ENCODE results near the gene CMKLR1.

The CMKLR1 gene

DNA sequence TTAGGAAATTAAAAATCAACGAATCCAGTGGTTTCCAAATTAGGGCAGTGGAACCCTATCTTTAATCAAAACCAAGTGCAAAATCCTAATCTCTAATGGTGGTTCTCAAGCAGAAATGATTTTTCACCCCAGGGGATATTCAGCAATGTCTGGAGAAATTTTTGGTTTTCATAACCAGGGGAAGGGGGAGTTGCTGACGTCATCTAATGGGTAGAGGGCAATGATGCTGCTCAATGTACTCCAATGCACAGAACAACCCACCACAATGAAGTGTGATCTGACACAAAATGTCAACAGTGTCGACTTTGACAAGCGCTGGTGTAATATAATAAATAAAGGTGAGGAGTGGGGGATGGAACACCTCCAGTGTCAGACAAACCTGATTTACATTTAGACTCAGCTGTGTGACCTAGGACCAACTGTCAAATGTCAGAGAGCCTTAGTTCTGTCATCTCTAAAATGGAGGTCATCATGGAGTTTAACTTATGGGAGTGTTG, 81.5 kb downstream of the CMKLR1 start:
- DNase-seq, result no peak

DNA sequence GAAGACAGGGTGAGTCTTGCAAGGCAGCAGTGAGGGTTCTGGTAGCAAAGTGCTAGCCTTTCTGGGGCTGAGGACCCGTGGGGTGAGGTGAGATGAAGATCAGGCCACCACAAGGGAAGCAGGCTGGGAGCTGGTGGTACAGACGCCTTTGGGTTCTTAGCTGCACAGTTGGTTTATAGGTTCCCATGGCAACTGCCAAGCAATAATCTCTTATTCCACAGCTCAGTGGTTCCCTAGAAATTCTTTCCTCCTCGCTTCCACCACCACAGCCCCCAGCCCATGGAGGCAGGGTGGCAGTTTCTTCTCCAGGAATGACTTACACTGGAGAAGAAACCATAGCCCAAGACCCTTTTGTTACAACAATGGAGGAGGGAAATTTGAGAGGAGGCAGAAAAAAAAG, 82.1 kb downstream of the CMKLR1 start:
- DNase-seq, result no peak

DNA sequence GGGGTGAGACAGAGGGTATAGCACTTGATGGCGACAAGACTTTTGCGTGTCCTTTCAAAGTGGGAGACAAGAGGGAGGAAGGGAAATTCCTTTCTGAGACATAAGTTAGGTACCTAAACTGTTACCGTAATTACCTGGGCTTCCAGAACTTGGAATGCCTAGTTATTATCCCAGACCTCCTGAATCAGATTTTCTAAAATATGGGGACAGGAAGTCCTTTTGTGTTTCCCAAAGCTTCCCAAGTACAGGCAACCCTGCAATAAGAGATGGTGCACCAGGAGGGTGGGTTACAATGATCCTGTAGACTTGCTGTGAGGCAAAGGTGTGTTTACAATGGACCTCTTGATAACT, 83.9 kb downstream of the CMKLR1 start:
- DNase-seq, result no peak

DNA sequence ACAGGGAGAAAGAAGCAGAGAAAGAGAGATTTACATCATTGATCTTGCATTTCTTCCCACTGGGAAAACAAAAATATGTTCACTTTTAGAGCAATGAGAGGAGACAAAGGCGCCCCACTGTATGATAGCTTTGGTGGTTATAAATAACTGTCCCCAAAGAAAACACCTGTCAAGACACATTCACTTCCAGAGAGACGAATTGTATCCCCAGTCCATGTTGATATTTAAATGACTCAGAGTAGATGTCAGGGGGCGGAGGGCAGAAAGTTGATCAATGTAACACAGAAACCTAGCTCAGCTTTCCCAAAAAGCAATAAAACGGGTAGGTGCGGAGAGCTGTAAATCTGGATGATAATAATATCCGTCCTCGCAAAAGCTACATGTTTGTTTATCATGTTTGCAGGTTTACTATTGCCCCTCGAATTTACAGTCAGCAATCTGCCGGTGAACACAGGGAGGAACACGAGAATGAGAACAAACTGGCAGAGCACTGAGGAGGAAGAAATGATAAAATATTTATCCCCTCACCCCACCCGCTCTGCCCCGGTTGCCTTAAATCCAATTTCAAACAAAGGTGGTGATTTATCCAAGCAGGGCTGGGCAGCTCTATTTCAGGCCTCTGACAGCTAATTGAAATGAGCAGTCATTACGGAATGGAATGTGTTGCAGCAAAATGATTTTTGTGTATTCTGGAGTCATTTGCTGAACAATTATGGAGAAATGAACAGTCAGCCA, 84.4 kb downstream of the CMKLR1 start:
- no peak for DNase-seq

DNA sequence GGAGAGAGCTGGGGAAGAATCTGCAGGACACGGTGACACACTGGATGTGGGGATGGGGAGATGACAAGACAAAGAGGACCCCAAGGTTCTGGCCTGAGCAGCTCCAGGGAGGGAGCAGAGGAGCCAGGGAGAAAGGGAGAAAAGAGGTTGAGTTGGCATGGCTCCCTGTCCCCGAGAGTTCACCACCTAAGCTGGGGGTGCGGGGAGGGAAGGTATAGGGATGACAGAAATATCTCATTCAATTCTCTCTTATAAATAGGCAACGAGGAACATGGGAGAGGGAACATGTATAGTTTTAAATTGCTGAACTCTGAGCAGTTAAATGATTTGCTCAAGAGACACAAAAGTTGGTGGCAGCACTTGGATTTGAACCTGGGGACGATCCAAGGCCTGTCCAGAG, 85.1 kb downstream of the CMKLR1 start:
- DNase-seq, result no peak

DNA sequence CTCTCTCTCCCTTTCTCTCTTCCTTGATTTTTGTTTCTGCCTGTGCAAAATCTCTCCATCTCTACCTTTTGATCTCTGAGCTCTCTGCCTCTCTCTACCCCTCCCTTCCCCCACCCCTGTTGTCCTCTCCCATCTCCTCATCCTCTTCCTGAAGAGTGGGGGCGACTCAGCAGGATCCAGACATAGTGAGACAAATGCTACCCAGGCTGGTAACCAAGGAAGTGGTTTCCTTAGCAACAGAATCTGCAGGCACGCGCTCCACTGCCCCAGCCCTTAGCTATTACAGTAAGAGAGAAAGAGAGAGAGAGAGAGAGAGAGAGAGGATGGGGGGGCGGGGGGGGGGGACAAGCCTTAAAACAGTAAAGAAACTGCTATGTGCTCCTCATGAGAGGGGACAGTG, 85.6 kb downstream of the CMKLR1 start:
- no peak for DNase-seq

DNA sequence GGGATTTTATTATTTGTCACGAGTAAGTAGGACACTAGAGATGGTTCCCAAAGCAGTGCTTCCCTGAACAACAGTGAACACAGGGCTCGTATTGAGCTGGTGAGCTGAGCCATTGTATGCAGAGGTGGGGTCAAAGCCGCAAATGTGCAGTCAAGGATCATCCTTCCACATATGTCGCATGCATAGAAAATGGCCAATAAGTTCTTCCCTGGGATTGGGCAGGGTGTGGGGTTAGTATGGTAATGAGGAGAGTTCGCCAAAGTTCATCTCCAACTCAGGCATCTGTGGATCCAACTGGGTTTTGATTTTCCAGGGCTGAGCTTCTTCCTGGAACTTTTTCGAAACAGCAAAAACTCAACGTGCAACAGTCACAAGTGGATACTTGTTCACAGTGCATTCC, 86.6 kb downstream of the CMKLR1 start:
- DNase-seq, result no peak

DNA sequence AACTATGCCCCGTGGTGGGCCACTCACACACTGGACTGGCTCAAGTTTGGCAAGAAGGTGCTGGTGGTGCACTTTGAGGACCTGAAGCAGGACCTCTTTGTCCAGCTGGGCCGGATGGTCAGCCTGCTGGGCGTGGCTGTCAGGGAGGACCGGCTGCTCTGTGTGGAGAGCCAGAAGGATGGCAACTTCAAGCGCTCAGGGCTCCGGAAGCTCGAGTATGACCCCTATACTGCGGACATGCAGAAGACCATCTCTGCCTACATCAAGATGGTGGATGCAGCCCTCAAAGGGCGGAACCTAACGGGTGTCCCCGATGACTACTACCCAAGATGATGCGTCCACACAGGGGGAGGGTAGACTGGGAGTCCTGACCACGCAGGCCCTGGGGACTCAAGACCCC, 91.1 kb downstream of the CMKLR1 start:
- no peak for DNase-seq

DNA sequence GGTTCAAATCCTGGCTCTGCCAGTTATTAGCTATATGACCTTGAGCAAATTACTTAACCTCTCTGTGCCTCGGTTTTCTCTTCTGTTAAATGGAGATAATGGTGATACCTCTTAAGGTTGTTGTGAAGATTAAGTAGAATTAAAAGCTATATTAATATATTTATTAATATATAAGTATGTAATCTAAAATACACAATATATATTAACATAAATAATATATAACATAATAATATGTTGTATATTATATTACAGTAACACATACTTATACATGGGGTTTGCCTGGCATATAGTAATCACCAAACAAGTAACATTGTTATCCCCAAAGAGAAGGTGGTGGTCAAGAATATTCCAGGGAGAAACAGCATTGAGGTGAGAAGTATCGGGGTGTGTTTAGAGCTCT, 92.0 kb downstream of the CMKLR1 start:
- DNase-seq, result no peak

DNA sequence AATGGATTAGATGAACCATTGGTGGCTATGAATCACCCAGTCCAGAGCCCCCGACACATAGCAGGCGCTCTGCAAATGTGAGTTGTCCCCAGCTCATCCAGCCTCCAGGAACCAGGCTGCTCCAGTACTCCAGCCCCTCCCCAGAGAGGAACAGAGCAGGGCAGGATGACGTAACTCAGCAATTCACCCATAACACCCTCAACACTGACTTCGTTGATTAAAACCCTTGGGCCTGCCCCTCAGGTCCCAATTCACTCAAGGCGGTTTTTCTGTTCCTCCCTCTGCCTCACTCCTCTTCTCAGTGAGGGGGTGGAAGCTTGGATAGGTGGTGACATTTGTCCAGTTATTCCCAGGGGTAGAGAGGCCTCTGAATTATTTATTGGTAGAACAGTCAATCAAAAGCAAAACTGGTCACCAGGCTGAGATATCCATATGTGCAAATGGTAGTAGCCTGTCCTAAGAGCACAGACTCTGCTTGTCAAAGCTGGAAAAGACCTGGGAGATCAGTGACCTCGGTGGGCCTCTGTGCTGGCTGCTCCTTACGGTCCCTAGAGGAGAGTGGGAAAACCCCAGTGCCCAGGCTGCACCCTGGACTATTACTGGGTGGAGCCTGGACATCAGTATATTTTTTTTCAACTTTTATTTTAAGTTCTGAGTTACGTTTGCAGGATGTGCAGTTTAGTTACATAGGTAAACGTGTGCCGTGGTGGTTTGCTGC, 97.0 kb downstream of the CMKLR1 start:
- no peak for DNase-seq

DNA sequence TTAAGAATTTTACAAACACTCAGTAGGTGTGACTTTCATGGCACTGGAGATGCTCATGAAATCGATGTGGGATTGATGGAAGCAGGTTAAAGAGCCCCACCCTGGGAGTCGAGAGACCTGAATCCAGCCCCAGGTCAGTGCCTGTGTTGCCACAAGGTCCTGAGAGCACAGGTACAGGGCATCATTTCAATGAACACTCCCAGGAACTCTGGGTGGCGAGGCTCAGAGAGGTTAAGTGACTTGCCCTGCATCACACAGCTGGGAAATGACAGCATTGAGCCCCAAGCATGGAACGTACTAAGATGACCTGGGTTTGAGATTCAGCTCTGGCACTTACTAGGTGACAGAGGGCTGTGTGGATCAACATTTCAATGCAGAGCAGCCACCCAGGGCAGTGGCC, 98.2 kb downstream of the CMKLR1 start:
- DNase-seq, result no peak

DNA sequence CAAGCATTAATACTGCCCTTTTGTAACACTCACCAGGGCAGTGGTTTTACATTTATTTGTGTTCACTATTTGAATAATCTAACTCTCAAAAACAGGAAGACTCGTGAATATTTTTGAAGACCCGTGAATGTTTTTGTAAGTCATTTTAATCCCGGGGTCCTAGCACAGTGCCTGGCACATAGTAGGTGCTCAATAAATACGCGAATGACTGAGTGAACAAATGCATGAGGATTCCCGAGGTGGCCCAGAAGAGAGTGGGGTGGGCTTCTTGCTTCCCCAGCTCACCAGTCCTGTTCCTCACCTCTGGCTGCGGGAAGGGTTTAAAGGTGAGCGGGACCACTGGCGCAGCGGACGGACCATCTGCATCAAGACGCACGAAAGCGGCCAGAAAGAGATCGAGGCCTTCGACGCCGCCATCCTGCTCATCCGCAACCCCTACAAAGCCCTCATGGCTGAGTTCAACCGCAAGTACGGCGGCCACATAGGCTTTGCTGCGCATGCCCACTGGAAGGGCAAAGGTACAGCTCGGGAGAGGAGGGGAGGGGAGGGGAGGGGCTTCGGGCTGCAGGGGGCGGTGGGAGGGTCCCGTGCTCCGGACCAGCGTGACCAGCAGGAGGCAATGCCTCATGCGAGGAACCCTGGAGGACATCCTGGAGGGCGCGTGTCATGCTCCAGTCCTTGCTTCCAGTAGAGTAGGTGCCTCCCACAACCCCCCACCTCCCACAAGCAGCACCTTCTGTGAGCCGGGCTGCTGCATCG, 98.9 kb downstream of the CMKLR1 start:
- DNase-seq, result no peak

DNA sequence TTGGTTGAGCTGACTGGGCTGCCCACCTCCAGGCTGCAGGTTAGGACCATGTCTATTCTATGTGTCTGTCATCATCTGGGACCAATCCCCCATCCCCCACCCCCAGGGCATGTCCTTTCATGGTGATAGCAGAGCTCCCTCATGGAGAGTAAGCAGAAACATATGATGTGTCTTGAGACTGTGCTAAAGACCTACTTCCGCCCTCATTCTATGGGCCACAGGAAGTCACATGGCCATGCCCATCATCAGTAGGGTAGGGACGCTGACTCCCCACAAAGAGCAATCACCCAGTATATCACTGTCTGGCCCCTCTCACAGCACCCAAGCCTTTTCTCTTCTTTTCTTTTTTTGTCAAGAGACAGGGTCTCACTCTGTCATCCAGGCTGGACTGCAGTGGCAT, 99.7 kb downstream of the CMKLR1 start:
- DNase-seq, result no peak

DNA sequence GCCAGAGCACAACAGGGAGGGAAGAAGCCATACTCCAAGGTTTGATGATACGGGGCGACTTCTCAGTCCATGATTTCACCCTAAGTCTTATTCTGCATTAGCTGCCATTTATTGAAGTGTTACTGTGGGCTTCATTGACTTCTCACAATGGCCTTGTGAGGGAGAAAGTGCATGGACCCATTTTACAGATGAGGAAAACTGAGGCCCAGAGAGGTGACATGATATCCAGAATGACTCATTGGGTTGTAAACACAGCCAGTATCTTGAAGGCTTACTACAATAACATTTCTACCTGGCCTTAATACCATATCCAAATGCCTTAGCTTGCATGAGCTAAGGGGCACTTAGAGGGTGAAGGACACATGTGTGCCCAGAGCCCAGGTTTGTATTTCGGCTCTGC, 100.6 kb downstream of the CMKLR1 start:
- no peak for DNase-seq
